Thyroid gland (tissue), 4 donors: ENCODE results near the gene KIAA0040.

Source experiments
- CTCF ChIP-seq, 6 experiments: fragments of 200-600 bp in 3 of 6; fragments of 450-650 bp in 3 of 6; sonication (generic) in 3 of 6; IDR thresholded peaks; one replicate each; pipeline ENCODE4 v1.5.1; 2016 to 2019; ENCODE audit warnings: antibody characterized with exemption in 6 of 6, mild to moderate bottlenecking in 2 of 6, inconsistent platforms in 1 of 6, moderate library complexity in 1 of 6
- POLR2A ChIP-seq, 2 donors: fragments of 450-650 bp; IDR thresholded peaks; one replicate each; pipeline ENCODE4 v1.6.1; 2017; ENCODE audit warnings: antibody characterized with exemption in 2 of 2, mild to moderate bottlenecking in 2 of 2, moderate library complexity in 1 of 2

DNA sequence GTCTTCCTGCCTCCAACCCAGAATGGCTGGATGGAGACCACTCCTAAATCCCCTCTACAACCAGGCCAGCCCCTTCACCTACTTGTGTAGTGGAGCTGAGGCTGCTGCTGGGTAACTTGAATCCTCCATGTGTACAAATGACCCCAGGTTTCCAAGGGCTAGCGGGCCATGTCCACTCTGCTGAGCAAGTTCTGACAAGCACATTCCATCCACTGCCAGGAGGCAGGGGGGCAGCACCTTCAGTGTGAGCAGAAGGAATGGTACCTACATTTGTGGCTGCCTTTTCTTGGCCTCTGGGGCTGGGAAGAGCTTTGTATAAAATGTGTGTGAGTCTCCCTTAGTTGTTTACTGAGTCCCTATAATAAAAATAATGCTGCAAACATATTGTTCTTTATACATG is 14.5 kb downstream of the KIAA0040 start:
- no peak for TF ChIP-seq CTCF (IDR thresholded peaks at IDR 0.05)
- TF ChIP-seq POLR2A (IDR thresholded peaks at IDR 0.05), result no peak
